SK-N-SH (cell line): ENCODE measurements around the gene ARHGAP42. TPM values are rescaled to one million over a fixed set of nuclear protein-coding genes. Genes with fewer than 3 reads are reported as not detected.
"Not testable (repeated sequence)": the region's sequence is repeated elsewhere in the genome, so short reads cannot be mapped to it uniquely, and the experiment has no call there.

Experiments
- CTCF ChIA-PET: fragments of 300-600, 350-600 bp; formaldehyde crosslinking; extraction: SDS; loops from one replicate; lab custom pipeline; 2021; lab: Yijun Ruan, JAX
- POLR2A ChIA-PET: fragments of 350-600 bp; sonication (Branson Sonifier 250); formaldehyde crosslinking; extraction: SDS; loops from one replicate; lab custom pipeline; 2020; ENCODE audit warnings: antibody characterized with exemption, inconsistent platforms; lab: Yijun Ruan, JAX
- DNase-seq: peaks from one replicate; pipeline ENCODE4 v3.0.0; 2012
- H2AFZ ChIP-seq: fragments of 200-600 bp; sonication (generic); 2 replicates; pipeline ENCODE4 v1.8.1; 2016; ENCODE audit warnings: antibody characterized with exemption, mild to moderate bottlenecking, low read depth
- H3F3A ChIP-seq: fragments of 200-600 bp; sonication (generic); replicated peaks from 2 replicates; pipeline ENCODE3; 2016; ENCODE audit warnings: antibody characterized with exemption, mild to moderate bottlenecking; ENCODE audit not compliant: insufficient read depth
- H3K27ac ChIP-seq, 2 experiments: fragments of 200-500 bp in 1 of 2; fragments of 200-600 bp in 1 of 2; sonication (Bioruptor generic) in 1 of 2; sonication (generic), shearing (Covaris generic) in 1 of 2; 2 replicates each; pipeline versions ENCODE4 v1.5.1 to v1.6.1; 2014 to 2016; ENCODE audit warnings: low read depth in 2 of 2, inconsistent platforms in 1 of 2, low read length in 1 of 2, mild to moderate bottlenecking in 1 of 2, mixed read lengths in 1 of 2
- H3K27me3 ChIP-seq: fragments of 200-600 bp; sonication (generic), shearing (Covaris generic); 2 replicates; pipeline ENCODE4 v1.6.1; 2016; ENCODE audit warnings: mixed run types; ENCODE audit not compliant: insufficient read depth
- H3K36me3 ChIP-seq, 2 experiments: fragments of 200-500 bp in 1 of 2; fragments of 200-600 bp in 1 of 2; sonication (Bioruptor generic) in 1 of 2; sonication (generic) in 1 of 2; replicated peaks in 1 of 2; 2 replicates each; pipeline versions ENCODE3 to v1.5.1; 2014 to 2016; ENCODE audit warnings: low read length in 1 of 2, mild to moderate bottlenecking in 1 of 2; ENCODE audit not compliant: insufficient read depth in 2 of 2, control insufficient read depth in 1 of 2
- H3K4me1 ChIP-seq, 2 experiments: fragments of 200-500 bp in 1 of 2; fragments of 200-600 bp in 1 of 2; sonication (Bioruptor generic) in 1 of 2; sonication (generic), shearing (Covaris generic) in 1 of 2; 2 replicates each; pipeline versions ENCODE4 v1.5.1 to v1.6.1; 2014 to 2016; ENCODE audit warnings: low read depth in 1 of 2, low read length in 1 of 2, mixed run types in 1 of 2; ENCODE audit not compliant: insufficient read depth in 2 of 2, control insufficient read depth in 1 of 2
- H3K4me2 ChIP-seq: fragments of 200-600 bp; sonication (generic), shearing (Covaris generic); 2 replicates; pipeline ENCODE4 v1.6.1; 2017; ENCODE audit warnings: mixed run types
- H3K4me3 ChIP-seq, 2 experiments: fragments of 200-500 bp in 1 of 2; fragments of 200-600 bp in 1 of 2; sonication (Bioruptor generic) in 1 of 2; sonication (generic), shearing (Covaris generic) in 1 of 2; 2 replicates each; pipeline versions ENCODE4 v1.5.1 to v1.8.1; 2014 to 2016; ENCODE audit warnings: low read depth in 2 of 2, inconsistent platforms in 1 of 2, low read length in 1 of 2, mild to moderate bottlenecking in 1 of 2, mixed read lengths in 1 of 2, moderate library complexity in 1 of 2
- H3K79me2 ChIP-seq: fragments of 200-600 bp; sonication (generic); 2 replicates; pipeline ENCODE4 v1.8.1; 2017; ENCODE audit warnings: mild to moderate bottlenecking; ENCODE audit not compliant: insufficient read depth
- H3K9ac ChIP-seq: fragments of 200-600 bp; sonication (generic); 2 replicates; pipeline ENCODE4 v1.6.1; 2017; ENCODE audit warnings: mixed run types
- H3K9me2 ChIP-seq: fragments of 200-600 bp; sonication (generic); 2 replicates; pipeline ENCODE4 v1.6.1; 2017; ENCODE audit warnings: mixed run types
- H3K9me3 ChIP-seq: fragments of 200-600 bp; sonication (generic); 2 replicates; pipeline ENCODE4 v1.6.1; 2017; ENCODE audit warnings: mixed run types, mild to moderate bottlenecking, moderate library complexity
- H4K20me1 ChIP-seq: fragments of 200-600 bp; sonication (generic); 2 replicates; pipeline ENCODE4 v1.6.1; 2017; ENCODE audit warnings: mild to moderate bottlenecking, mixed run types; ENCODE audit not compliant: insufficient read depth
- CHD2 ChIP-seq: fragments of 150-350 bp; IDR thresholded peaks from 2 replicates; pipeline ENCODE4 v1.6.1; 2018; ENCODE audit warnings: low read length; ENCODE audit not compliant: partially characterized antibody
- ELF1 ChIP-seq: IDR thresholded peaks from 2 replicates; pipeline ENCODE4 v1.4.0; 2012
- EZH2phosphoT487 ChIP-seq: fragments of 200-600 bp; sonication (generic); IDR thresholded peaks from 2 replicates; pipeline ENCODE4 v1.6.1; 2017; ENCODE audit warnings: low read depth, mixed run types, mild to moderate bottlenecking, antibody characterized with exemption, moderate library complexity, borderline replicate concordance
- FOSL2 ChIP-seq: IDR thresholded peaks from 2 replicates; pipeline ENCODE4 v1.4.0; 2012; ENCODE audit warnings: low read depth, mild to moderate bottlenecking, moderate library complexity, borderline replicate concordance
- GATA2 ChIP-seq: sonication (generic); formaldehyde crosslinking; IDR thresholded peaks from 2 replicates; pipeline ENCODE4 v1.5.0; 2020; ENCODE audit warnings: mild to moderate bottlenecking, missing genetic modification reagents
- JUND ChIP-seq: IDR thresholded peaks from 2 replicates; pipeline ENCODE4 v1.4.0; 2012
- MXI1 ChIP-seq: IDR thresholded peaks from 2 replicates; pipeline ENCODE4 v1.6.1; 2012; ENCODE audit warnings: mild to moderate bottlenecking, low read depth, low read length, improper control_type of control experiment
- NFIC ChIP-seq: IDR thresholded peaks from 2 replicates; pipeline ENCODE4 v1.4.0; 2012; ENCODE audit warnings: borderline replicate concordance
- POLR2AphosphoS5 ChIP-seq: IDR thresholded peaks from 2 replicates; pipeline ENCODE4 v1.6.1; 2012; ENCODE audit warnings: low read depth, low read length
- RCOR1 ChIP-seq: fragments of 150-350 bp; IDR thresholded peaks from 2 replicates; pipeline ENCODE4 v1.6.1; 2017; ENCODE audit warnings: antibody characterized with exemption, low read length
- RFX5 ChIP-seq: IDR thresholded peaks from 2 replicates; pipeline ENCODE4 v1.6.1; 2012; ENCODE audit warnings: mild to moderate bottlenecking, improper control_type of control experiment, low read length
- RXRA ChIP-seq: IDR thresholded peaks from 2 replicates; pipeline ENCODE4 v1.4.0; 2012; ENCODE audit warnings: low read depth, mild to moderate bottlenecking, borderline replicate concordance
- SIN3A ChIP-seq: IDR thresholded peaks from 2 replicates; pipeline ENCODE4 v1.6.1; 2012; ENCODE audit warnings: low read depth, mild to moderate bottlenecking, low read length, moderate library complexity, borderline replicate concordance
- TAF1 ChIP-seq: IDR thresholded peaks from 2 replicates; pipeline ENCODE4 v1.6.1; 2012; ENCODE audit warnings: low read depth, mild to moderate bottlenecking, low read length, moderate library complexity, borderline replicate concordance
- TCF12 ChIP-seq: IDR thresholded peaks from 2 replicates; pipeline ENCODE4 v1.4.0; 2012
- TEAD4 ChIP-seq: IDR thresholded peaks from 2 replicates; pipeline ENCODE4 v1.4.0; 2012; ENCODE audit warnings: mild to moderate bottlenecking, borderline replicate concordance; ENCODE audit not compliant: insufficient read depth
- whole genome bisulfite sequencing: methylation state at CpG from one replicate; pipeline ENCODE4 v1.1.6; 2017; ENCODE audit warnings: low lambda C conversion rate; 5-methylcytosine and 5-hydroxymethylcytosine counted together
- polyA plus RNA-seq, 3 experiments: library from polyadenylated mRNA; depleted of rRNA; stranded (reverse); fragments of >200 nt; gene quantifications; 2 replicates each; pipeline ENCODE4 v1.2.3, GENCODE V29; 2012
- TF ChIP-seq, protein P1 (sequence below): fragments of 200-600 bp; sonication (generic); IDR thresholded peaks from 2 replicates; pipeline ENCODE4 v1.6.1; 2017; ENCODE audit warnings: antibody characterized with exemption, mild to moderate bottlenecking, moderate library complexity
- TF ChIP-seq, protein P2 (sequence below): fragments of 150-350 bp; IDR thresholded peaks from 2 replicates; pipeline ENCODE4 v1.6.1; 2017; ENCODE audit warnings: antibody characterized with exemption, low read length, low read depth, borderline replicate concordance
- TF ChIP-seq, protein P3 (sequence below): IDR thresholded peaks from 2 replicates; pipeline ENCODE4 v1.4.0; 2012; ENCODE audit warnings: low read depth, borderline replicate concordance
- TF ChIP-seq, protein P4 (sequence below): IDR thresholded peaks from 2 replicates; pipeline ENCODE4; 2012

ARHGAP42 gene
- polyA plus RNA-seq, 1 of the 3 experiments (the other 2 are of a cell fraction), result 0.02 TPM

DNA sequence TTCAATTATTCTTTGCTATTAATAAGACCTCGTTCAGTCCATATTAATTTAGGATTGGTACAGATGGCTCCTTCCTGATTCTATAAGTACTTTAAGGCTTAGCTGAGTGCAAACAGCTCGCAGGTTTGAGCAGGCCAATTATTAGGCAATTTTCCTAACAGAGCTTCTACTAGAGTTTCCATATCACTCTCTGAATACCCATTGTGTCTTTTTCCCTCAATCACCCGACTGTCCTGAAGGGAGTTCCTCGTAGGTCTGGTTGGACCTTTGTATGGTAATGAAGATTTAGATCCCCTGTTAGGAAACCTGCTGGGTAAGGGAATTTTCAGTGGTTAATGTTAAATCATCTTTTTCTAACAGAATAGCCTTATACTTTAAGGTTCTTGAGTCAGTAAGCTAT, 61.1 kb downstream of the ARHGAP42 start:
- TF ChIP-seq TEAD4 (no peak), RFX5 (no peak), CHD2 (no peak), RCOR1 (no peak), MXI1 (no peak), GATA2 (CRISPR knock-in tag) (no peak), ELF1 (no peak), EZH2phosphoT487 (no peak), FOSL2 (no peak), TCF12 (no peak), NFIC (no peak), TAF1 (no peak), RXRA (no peak), SIN3A (no peak), JUND (no peak), POLR2AphosphoS5 (no peak)
- TF ChIP-seq, protein P1, sequence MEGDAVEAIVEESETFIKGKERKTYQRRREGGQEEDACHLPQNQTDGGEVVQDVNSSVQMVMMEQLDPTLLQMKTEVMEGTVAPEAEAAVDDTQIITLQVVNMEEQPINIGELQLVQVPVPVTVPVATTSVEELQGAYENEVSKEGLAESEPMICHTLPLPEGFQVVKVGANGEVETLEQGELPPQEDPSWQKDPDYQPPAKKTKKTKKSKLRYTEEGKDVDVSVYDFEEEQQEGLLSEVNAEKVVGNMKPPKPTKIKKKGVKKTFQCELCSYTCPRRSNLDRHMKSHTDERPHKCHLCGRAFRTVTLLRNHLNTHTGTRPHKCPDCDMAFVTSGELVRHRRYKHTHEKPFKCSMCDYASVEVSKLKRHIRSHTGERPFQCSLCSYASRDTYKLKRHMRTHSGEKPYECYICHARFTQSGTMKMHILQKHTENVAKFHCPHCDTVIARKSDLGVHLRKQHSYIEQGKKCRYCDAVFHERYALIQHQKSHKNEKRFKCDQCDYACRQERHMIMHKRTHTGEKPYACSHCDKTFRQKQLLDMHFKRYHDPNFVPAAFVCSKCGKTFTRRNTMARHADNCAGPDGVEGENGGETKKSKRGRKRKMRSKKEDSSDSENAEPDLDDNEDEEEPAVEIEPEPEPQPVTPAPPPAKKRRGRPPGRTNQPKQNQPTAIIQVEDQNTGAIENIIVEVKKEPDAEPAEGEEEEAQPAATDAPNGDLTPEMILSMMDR, result no peak
- TF ChIP-seq, protein P2, sequence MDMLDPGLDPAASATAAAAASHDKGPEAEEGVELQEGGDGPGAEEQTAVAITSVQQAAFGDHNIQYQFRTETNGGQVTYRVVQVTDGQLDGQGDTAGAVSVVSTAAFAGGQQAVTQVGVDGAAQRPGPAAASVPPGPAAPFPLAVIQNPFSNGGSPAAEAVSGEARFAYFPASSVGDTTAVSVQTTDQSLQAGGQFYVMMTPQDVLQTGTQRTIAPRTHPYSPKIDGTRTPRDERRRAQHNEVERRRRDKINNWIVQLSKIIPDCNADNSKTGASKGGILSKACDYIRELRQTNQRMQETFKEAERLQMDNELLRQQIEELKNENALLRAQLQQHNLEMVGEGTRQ, result no peak
- TF ChIP-seq, protein P3, sequence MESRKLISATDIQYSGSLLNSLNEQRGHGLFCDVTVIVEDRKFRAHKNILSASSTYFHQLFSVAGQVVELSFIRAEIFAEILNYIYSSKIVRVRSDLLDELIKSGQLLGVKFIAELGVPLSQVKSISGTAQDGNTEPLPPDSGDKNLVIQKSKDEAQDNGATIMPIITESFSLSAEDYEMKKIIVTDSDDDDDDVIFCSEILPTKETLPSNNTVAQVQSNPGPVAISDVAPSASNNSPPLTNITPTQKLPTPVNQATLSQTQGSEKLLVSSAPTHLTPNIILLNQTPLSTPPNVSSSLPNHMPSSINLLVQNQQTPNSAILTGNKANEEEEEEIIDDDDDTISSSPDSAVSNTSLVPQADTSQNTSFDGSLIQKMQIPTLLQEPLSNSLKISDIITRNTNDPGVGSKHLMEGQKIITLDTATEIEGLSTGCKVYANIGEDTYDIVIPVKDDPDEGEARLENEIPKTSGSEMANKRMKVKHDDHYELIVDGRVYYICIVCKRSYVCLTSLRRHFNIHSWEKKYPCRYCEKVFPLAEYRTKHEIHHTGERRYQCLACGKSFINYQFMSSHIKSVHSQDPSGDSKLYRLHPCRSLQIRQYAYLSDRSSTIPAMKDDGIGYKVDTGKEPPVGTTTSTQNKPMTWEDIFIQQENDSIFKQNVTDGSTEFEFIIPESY, result no peak
- TF ChIP-seq, protein P4, sequence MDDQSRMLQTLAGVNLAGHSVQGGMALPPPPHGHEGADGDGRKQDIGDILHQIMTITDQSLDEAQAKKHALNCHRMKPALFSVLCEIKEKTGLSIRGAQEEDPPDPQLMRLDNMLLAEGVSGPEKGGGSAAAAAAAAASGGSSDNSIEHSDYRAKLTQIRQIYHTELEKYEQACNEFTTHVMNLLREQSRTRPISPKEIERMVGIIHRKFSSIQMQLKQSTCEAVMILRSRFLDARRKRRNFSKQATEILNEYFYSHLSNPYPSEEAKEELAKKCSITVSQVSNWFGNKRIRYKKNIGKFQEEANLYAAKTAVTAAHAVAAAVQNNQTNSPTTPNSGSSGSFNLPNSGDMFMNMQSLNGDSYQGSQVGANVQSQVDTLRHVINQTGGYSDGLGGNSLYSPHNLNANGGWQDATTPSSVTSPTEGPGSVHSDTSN, result no peak
- ChIA-PET CTCF (no interaction called here), POLR2A (no interaction called here)
- Histone ChIP-seq H3K9me3 (no peaks in the 10 kb centered on the region), H3K27me3 (no peaks in the 10 kb centered on the region), H3K4me2 (no peak overlapping the region), H3K9ac (no peak overlapping the region), H3K79me2 (no peaks in the 10 kb centered on the region), H3K27ac (no peak overlapping the region), H3K9me2 (no peaks in the 10 kb centered on the region), H4K20me1 (no peaks in the 10 kb centered on the region), H3F3A (no peaks in the 10 kb centered on the region), H3K4me3 (no peak overlapping the region), H3K4me1 (no peaks in the 10 kb centered on the region), H3K36me3 (no peaks in the 10 kb centered on the region), H2AFZ (no peak overlapping the region)
- WGBS, result 15% methylated on average over 4 of the region's 4 CpGs
- DNase-seq, result no peak

DNA sequence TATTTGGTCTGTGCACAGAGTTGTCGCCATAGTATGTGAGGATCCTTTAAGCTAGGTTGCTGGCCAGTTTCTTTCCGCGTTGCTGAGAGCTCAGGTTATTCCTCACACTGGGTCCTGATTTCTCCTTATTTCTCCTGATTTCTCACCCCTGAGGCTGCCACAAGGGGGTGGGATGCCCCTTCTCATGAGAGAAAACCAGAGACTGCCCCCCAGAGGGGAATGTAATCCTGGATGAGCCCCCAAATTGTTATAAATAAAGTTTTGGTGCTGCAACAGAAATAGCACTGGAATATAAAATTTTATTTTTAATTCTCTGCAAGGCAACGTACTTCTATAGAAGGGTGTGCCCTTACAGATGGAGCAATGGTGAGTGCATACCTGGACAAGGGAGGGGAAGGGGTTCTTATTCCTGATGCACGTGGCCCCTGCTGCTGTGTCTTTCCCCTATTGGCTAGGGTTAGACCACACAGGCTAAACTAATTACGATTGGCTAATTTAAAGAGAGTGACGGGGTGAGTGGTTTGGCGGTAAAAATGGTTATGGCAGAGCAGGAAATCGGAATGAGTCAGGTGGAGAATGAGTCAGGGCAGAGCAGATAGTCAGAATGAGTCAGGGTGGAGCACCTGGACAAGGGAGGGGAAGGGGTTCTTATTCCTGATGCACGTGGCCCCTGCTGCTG, 62.9 kb downstream of the ARHGAP42 start:
- H3K27ac ChIP-seq, H3K4me3 ChIP-seq, H3K79me2 ChIP-seq, POLR2A ChIA-PET, H3K9ac ChIP-seq, H3K4me2 ChIP-seq, H3K36me3 ChIP-seq, H3K9me3 ChIP-seq, H3K9me2 ChIP-seq, DNase-seq, H4K20me1 ChIP-seq, H3F3A ChIP-seq, H3K4me1 ChIP-seq, H3K27me3 ChIP-seq, CTCF ChIA-PET, H2AFZ ChIP-seq: not testable (repeated sequence)
- WGBS, result 15% methylated on average over 10 of the region's 10 CpGs
